OCI-LY1 (cell line): ENCODE results near the gene EAPP.

Source experiments
- CTCF ChIP-seq: fragments of 200-600 bp; sonication (generic), shearing (Covaris generic); IDR thresholded peaks from 2 replicates; pipeline ENCODE4 v1.5.1; 2017; ENCODE audit warnings: mild to moderate bottlenecking, antibody characterized with exemption, low read length, moderate library complexity, mixed read lengths
- EZH2 ChIP-seq: fragments of 200-600 bp; sonication (generic), shearing (Covaris generic); IDR thresholded peaks from 2 replicates; pipeline ENCODE4 v1.8.0; 2017; ENCODE audit warnings: borderline replicate concordance, mixed run types, mild to moderate bottlenecking, antibody characterized with exemption, low read length, moderate library complexity, mixed read lengths

DNA sequence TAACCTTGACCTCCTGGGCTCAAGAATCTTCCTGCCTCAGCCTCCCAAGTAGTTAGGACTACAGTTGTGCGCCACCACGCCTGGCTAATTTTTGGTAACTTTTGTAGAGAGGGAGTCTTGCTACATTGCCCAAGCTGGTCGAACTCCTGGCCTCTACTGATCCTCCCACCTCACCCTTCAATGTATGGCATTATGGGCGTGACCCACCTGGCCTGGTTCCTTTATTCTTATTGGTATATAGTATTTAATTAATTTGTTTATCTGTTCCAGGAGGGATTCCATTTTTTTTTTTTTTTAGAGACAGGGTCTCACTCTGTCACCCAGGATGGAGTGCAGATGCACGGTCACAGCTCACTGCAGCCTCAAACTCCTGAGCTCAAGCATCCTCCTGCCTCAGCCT, 40.9 kb upstream of the EAPP start:
- TF ChIP-seq CTCF = no peak
- TF ChIP-seq EZH2 = no peak
